GM21576 (cell line): ENCODE results near the gene RNASE9.
"Not testable (repeated sequence)": the region's sequence is repeated elsewhere in the genome, so short reads cannot be mapped to it uniquely, and the experiment has no call there.

ENCODE experiments used
- ATAC-seq: cut with Tn5 transposase; IDR thresholded peaks from one replicate; pipeline ENCODE4 v1.9.1; 2021; ENCODE audit warnings: mild to moderate bottlenecking, moderate library complexity; ENCODE audit not compliant: unreplicated experiment

RNASE9 gene

GRCh38 chr14:20578325-20578724 is 17.5 kb upstream of the RNASE9 start:
- ATAC-seq, result no peak

- not testable (repeated sequence) for ATAC-seq
These were observed 11.6 kb upstream of the RNASE9 start for GRCh38 chr14:20572382-20572990.

GRCh38 chr14:20570720-20571119 is 9.9 kb upstream of the RNASE9 start:
- ATAC-seq, result not testable (repeated sequence)

DNA sequence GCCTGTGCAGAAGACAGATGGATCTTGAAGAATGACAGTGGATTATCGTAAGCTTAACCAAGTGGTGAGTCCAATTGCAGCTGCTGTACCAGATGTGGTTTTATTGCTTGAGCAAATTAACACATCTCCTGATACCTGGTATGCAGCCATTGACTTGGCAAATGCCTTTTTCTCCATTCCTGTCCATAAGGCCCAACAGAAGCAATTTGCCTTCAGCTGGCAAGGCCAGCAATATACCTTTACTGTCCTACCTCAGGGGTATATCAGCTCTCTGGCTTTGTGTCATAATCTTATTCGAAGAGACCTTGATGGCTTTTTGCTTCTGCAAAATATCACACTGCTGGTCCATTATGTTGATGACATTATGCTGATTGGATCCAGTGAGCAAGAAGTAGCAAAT is 9.0 kb upstream of the RNASE9 start:
- not testable (repeated sequence) for ATAC-seq

DNA sequence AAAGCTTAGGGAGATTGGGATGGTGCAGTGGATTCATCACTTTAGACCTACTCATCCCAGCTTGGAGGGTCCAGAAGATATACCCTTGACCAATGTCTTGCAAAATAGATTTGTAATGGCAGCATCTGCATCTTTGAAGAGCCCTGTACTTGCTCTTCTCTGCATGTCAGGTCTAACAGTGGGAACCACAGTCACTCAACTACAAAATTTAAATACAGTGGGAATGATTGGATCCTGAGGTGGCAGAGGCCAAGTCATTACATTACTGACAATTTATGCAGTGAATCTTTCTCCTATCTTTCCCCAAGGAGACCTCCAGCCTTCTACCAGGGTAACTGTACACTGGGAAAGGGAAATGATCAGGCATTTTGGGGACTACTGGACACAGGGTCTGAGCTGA is 8.2 kb upstream of the RNASE9 start:
- no peak for ATAC-seq

DNA sequence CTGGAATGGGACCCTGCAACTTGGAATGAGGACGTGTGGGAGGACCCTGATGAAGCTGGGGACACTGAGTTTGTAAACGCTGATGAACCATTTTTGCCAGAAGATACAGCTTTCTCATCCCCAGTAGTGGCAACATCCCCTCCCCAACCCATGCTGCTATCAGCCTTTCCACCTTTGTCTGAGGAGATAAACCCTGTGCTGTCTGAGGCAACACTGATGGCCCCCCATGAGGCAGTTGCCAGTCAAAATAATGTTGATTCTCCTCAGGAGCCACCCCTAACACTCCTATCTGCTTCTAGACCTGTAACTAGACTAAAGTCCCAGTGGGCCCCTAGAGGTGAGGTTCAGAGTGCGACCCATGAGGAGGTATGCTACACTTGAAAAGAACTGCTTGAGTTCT is 7.5 kb upstream of the RNASE9 start:
- ATAC-seq, result no peak

DNA sequence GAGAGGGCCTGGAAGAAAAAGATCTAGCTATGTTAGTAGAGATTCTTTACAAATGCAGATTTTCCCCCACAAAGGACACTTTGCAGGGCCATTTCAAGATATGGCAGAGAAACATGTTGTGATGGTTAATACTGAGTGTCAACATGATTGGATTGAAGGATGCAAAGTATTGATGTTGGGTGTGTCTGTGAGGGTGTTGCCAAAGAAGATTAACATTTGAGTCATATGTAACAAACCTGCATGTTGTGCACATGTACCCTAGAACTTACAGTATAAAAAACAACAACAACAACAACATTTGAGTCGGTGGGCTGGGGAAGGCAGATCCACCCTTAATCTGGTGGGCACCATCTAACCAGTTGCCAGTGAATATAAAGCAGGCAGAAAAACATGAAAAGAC is 6.4 kb upstream of the RNASE9 start:
- ATAC-seq, result not testable (repeated sequence)

DNA sequence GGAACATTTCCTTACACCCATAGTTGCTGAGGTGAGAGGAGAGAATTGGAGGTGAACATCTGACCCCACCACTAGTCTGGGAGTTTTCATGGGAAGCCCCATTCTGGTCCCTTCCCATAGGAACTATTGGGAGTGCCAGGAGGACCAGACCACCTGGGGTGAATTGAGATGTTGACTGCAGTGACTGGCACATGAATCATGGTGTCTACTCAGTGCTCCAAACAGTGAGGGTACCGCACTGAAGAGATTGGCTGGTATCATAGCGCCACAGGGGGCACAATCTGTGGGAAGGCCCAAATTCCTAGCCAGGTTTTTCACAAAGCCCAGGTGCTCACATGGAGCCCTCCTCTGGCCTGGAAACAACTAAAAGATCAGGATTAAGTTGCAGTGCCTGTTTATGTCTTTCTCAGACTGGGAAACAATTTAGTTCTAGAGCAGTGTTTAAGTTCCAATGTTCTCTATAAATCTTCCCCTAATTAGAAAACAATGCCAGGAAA is 3.7 kb upstream of the RNASE9 start:
- no peak for ATAC-seq

GRCh38 chr14:20563971-20564370 is 3.1 kb upstream of the RNASE9 start:
- ATAC-seq, result no peak

GRCh38 chr14:20559461-20559904 is 1.4 kb downstream of the RNASE9 start:
- no peak for ATAC-seq

DNA sequence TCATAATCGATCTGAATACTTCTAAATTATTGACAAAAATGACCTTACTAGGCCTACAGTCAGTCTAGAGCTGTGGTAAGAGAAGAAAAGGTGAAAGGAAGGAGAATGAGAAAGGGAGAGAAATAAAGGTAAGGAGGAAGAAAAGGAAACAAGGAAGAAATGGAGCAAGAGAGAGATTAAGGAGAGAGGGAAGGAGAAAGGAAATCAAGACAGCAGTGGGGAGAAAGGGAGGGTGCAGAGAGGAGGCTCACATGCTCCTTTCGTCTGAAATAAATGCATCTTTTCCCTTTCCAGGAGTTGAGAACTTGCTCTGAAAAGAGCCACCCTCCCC is 3.7 kb downstream of the RNASE9 start:
- no peak for ATAC-seq

DNA sequence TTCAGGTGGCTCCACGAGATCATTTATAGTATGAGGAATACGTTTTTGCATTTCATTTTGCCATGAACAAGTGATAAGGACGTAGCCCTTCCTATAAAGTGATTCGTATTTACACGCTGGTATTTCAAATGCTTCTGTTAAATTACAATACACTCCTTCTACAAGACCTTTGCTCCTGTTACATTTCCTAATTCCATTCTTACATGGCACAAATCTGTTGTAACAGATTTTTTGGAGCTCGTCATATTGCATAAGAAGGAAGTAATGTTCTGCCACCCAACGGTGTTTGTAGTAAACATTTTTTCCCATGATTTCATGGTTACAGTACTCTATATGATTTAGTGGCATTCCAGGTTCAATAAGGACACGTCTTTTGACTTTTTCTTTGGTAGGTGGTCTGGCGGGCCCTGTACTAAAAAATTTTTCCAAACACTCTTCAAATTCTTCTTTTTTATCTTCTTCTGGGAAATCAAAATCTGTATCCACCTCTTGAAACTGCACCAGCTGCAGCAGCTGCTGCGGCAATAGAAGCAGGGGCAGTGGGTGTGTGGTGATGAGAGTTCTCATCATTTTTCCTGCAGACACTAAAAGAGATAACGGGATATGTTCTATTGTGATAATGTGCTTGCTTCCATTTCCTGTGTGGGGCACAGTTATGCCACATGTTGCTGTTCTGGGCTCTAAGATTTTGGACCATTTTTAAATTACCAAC is 4.2 kb downstream of the RNASE9 start:
- no peak for ATAC-seq

DNA sequence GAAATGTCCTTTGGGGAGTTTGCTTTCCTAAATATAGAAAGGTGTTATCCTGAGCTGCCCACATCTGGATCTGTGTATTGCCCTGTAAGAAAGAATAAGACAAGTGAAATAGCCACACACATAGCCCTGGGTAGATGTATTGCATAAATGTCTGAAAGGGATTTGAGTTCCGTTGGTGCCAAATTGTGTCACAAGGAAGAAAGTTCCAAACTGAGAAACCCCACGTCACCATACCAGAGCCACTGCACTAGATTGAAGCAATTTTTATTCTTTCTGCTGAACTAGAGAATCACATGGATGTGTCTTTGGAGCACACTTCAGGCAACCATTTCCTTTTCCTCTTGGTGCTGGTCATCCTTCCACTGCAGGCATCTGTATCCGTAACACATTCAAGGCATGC is 5.0 kb downstream of the RNASE9 start:
- no peak for ATAC-seq

DNA sequence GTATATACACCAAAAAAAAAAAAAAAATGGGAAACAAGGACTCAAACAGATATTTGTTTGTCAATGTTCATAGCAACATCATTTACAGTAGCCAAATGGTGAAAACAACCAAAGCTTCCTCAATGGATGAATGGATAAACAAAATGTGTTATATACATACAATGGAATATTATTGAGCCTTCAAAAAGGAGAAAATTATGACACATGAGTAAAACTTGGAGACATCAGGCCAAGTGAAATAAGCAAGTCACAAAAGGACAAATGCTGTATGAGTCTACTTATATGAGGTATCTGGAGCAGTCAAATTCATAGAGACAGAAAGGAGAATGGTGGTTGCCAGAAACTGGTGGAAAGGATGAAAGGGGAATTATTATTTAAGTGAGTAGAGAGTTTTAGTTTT is 7.8 kb downstream of the RNASE9 start:
- no peak for ATAC-seq

DNA sequence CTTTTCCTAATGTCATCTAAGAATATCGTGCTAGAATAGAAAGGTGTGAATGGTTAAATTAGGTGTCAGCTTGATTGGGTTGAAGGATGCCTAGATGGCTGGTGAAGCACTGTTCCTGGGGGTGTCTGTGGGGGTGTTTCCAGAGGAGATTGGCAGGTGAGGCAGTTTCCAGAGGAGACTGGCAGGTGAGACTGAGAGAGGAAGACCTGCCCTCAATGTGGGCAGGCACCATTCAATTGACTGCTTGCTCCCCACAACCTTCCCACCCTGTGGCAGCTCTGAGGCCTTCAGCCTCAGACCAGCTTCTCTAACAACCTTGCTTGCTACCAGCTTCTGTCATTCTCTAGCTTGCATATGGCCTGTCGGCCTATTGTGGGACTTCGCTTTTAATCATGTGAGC is 9.2 kb downstream of the RNASE9 start:
- ATAC-seq, result no peak

GRCh38 chr14:20550926-20551325 is 9.9 kb downstream of the RNASE9 start:
- ATAC-seq, result no peak

- no peak for ATAC-seq
These were observed 12.3 kb downstream of the RNASE9 start for GRCh38 chr14:20548414-20549158.

DNA sequence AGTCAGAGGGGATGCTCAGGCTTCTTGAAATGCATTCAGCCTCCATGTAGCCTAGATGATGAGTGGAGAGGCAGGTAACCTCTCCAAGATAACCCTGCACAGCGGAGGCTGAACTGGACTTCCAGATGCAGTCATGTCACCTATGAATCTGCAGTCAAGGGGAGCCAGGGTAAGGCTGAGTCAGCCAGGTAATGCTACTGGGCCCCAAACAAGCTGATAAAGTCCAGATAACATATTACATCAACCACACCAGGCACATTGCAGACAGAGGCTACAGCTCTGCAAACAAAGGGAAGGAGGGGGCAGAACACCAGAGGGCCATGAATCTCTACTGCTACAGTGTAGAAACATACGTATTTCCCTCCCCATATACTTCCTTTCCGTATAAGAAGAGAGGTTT is 14.0 kb downstream of the RNASE9 start:
- no peak for ATAC-seq

DNA sequence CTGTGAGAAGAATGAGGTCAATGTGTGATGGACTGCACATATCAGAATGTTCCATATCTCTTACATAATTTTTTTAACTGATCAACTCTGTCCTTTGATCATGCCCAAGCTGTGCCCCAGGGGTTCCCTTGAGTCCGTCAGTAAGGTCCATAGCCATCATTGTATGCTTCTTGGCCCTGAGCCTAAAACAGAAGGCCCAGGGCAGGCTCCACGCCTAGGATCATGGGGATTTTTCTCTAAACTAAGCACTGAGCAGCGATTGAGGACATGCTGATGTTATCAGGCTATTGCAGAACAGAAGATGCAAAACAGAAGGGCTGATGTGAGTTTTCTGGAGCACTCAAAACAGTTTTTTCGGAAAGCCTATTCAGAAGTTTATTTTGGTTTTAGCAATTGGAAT is 20.9 kb downstream of the RNASE9 start:
- ATAC-seq, result no peak

- no peak for ATAC-seq
These were observed 29.9 kb downstream of the RNASE9 start for GRCh38 chr14:20530771-20531571.

- ATAC-seq, result no peak
These were observed 31.0 kb downstream of the RNASE9 start for GRCh38 chr14:20529806-20530205.
